Right atrium auricular region (tissue), 2 donors: Measurements from ENCODE around the gene TAMALIN. TPM values are rescaled to one million over a fixed set of nuclear protein-coding genes. Genes with fewer than 3 reads are reported as not detected.
A peak's percentile ranks its signal among the peaks of the same experiment; 100 is the strongest.

Experiments used
- DNase-seq: peaks from one replicate; pipeline ENCODE4 v3.0.0-alpha.2; 2019; ENCODE audit warnings: low spot score
- H3K27ac ChIP-seq, 2 donors: fragments of 200-600 bp; sonication (generic); 1 replicate in 1 of 2; 2 replicates in 1 of 2; pipeline ENCODE4 v1.5.1; 2016 to 2019
- H3K27me3 ChIP-seq, 2 donors: fragments of 200-600 bp; sonication (generic); one replicate each; pipeline versions ENCODE4 v1.5.1 to v1.6.0; 2017 to 2019
- H3K36me3 ChIP-seq: fragments of 200-600 bp; sonication (generic); one replicate; pipeline ENCODE4 v1.5.1; 2016
- H3K4me1 ChIP-seq, 2 donors: fragments of 200-600 bp; sonication (generic); one replicate each; pipeline versions ENCODE4 v1.5.1 to v1.6.0; 2017 to 2019
- H3K4me3 ChIP-seq, 2 donors: fragments of 200-600 bp; sonication (generic); 1 replicate in 1 of 2; 2 replicates in 1 of 2; pipeline ENCODE4 v1.5.1; 2017 to 2019; ENCODE audit warnings: mild to moderate bottlenecking in 1 of 2, moderate library complexity in 1 of 2
- H3K9me3 ChIP-seq, 2 donors: fragments of 200-600 bp; sonication (generic); one replicate each; pipeline ENCODE4 v1.5.1; 2019
- total RNA-seq, 2 donors: library from RNA; depleted of rRNA; stranded (reverse); fragments of >200 nt; gene quantifications; one replicate each; pipeline ENCODE4 v1.1.0, GENCODE V29; 2016
- TF ChIP-seq, protein P1 (sequence below), 2 donors: fragments of 200-600 bp; sonication (generic); IDR thresholded peaks; one replicate each; pipeline ENCODE4 v1.5.1; 2019; ENCODE audit warnings: antibody characterized with exemption in 2 of 2

TAMALIN gene
- total RNA-seq, 2 donors from 2014 or later, result 17.6 to 23.2 TPM

DNA sequence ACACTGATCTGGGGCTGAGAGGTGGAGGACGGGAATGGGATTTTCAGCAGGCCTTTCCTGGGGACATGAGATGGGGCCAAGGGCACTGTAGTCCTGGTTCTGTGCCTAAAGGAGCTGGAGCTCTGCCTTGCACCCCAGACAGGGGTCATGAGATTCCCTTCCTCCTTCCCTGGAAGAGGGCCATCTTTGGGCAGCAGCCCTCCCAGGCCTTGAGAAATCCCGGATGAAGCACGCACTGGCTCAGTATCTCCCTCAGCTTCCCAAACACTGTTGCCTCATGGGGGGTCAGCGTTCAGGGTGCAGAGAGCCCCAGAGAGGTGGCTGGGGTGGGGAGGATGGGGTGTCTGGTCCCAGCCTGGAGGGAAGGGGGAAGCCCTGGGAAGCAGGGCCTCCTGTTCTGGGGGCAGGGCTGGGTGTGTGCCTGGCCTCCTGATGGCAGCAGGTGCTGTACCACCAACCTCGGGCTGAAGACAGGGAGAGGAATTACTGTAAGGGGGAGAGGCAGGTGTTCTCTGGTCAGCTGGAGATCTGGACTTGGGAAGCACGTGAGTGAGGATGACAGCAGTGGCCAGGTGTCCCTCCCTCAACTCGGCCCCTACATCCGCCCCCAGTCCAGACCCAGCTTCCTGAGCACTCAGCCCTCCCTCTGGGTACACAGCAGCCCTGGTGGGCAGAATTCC is 36.1 kb downstream of the TAMALIN start:
- H3K4me1 ChIP-seq, result peaks cover 0 to 98% of the 10 kb centered on the region in 2 donors
- H3K4me3 ChIP-seq, result no peak overlapping the region
- no peak for DNase-seq

DNA sequence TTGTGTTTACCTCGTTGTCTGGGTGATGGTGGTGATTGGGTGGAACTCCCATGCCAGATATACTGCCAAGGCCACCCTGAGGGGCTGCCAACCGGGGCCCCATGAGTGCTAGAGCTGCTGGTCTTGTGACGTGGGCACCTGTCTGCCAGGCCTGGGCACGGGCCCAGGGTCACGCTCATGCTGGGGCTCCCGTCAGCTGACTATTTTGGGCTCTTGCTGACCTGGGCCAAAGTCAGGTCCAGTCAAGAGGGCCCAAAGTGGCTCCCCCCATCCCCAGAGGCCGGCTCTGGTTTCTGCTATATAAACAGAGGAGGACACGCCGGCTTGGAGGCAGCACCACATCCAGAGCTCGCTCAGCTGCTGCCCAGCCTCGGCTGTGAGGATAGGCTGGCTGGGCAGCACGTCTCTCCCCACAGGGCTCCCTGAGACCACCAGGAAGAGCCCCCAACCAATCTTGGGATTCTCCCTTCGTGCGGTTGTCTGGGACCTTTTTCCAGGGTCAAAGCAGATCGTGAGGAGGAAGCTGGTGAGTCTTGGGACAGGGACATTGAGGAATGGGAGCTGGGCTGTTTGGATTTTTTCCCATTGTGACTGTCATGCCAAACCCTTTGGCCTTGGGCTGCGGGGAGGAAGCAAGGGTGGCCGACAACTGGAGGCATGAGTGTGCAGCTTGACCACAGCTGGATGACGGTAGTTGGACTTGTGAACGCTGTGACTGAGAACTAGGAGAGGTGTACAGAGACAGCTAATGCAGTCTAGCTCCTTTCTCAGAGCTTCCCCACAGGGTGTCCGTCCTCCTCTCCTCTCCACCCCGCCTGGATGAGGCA is 36.9 kb downstream of the TAMALIN start:
- Histone ChIP-seq H3K9me3 (no peaks in the 10 kb centered on the region), H3K4me3 (peak overlapping the region; percentile 33 to 51), H3K4me1 (peaks cover 0 to 93% of the 10 kb centered on the region in 2 donors), H3K27me3 (no peaks in the 10 kb centered on the region), H3K27ac (peak overlapping the region; percentile 94 to 99), H3K36me3 (no peaks in the 10 kb centered on the region)
- DNase-seq, result no peak
- TF ChIP-seq, protein P1, sequence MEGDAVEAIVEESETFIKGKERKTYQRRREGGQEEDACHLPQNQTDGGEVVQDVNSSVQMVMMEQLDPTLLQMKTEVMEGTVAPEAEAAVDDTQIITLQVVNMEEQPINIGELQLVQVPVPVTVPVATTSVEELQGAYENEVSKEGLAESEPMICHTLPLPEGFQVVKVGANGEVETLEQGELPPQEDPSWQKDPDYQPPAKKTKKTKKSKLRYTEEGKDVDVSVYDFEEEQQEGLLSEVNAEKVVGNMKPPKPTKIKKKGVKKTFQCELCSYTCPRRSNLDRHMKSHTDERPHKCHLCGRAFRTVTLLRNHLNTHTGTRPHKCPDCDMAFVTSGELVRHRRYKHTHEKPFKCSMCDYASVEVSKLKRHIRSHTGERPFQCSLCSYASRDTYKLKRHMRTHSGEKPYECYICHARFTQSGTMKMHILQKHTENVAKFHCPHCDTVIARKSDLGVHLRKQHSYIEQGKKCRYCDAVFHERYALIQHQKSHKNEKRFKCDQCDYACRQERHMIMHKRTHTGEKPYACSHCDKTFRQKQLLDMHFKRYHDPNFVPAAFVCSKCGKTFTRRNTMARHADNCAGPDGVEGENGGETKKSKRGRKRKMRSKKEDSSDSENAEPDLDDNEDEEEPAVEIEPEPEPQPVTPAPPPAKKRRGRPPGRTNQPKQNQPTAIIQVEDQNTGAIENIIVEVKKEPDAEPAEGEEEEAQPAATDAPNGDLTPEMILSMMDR (IDR thresholded peaks at IDR 0.05), result no peak

More for the DNA sequence above, 36.1 kb downstream of the TAMALIN start:
- Histone ChIP-seq H3K27me3 (no peaks in the 10 kb centered on the region), H3K9me3 (no peaks in the 10 kb centered on the region), H3K36me3 (no peaks in the 10 kb centered on the region), H3K27ac (peak overlapping the region; percentile 94 to 99)
- TF ChIP-seq, protein P1 (IDR thresholded peaks at IDR 0.05), result no peak

DNA sequence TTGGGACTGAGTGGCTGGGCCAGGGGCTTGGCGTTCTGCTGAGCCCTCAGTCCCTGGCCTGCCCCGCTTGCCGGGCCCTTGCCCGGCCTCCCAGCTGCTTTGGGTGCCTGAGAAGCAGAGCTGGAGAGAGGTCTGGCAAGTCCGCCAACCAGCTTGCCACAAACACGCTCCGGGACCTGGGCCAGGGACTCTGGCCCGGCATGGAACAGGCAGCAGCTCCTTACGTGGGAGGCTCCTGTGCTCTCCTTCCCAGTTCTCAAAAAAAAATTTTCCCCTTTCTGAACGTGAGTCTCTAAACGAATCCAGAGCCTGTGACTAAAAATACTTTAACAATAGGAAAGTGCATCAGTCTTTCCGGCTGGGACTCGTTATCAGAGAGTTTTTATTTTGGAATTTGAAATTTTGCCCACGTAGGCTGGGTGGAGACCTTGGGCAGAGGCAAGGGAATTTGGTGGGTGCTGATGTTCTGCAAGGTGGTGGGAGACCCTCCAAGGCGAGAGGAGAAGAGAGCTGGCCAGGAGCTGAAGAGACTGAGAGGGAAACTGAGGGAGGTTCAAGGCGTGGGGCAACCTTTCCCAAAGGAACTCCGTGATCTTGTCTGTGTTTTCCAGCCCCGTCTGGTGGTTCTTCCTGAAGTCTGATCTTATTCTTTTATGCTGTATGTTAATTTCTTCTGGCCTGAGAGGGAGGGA is 37.7 kb downstream of the TAMALIN start:
- DNase-seq, result peak; percentile 94
- Histone ChIP-seq H3K4me1 (peaks cover 0 to 93% of the 10 kb centered on the region in 2 donors), H3K27me3 (no peaks in the 10 kb centered on the region), H3K4me3 (peak overlapping the region; percentile 33 to 51), H3K36me3 (no peaks in the 10 kb centered on the region), H3K9me3 (no peaks in the 10 kb centered on the region), H3K27ac (peak overlapping the region; percentile 94 to 99)
- TF ChIP-seq, protein P1 (IDR thresholded peaks at IDR 0.05), result no peak

DNA sequence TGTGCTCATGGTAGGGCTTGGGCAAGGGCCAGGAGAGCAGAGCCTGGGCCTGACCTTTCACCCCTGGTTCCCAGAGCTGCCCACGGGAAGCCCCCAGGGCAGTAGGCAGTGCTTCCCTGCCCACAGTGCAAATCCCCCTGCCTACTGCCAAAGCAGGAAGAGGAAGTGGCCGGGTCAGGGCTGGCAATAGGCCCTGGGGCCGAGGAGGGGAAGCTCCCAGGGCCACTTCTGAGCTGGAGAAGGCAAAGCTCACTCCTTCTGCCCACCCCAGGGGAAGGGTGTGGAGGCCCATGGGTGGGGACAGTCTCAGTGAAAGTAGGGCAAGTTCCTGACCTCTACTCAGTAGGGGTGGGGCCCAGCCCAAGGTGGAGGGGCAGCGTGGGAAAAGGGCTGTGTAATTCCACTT is 39.1 kb downstream of the TAMALIN start:
- DNase-seq, result no peak
- Histone ChIP-seq H3K27ac (peak overlapping the region; percentile 94 to 99), H3K4me1 (peaks cover 0 to 92% of the 10 kb centered on the region in 2 donors), H3K4me3 (peak overlapping the region in 1 of 2 donors; percentile 51), H3K9me3 (no peaks in the 10 kb centered on the region), H3K27me3 (no peaks in the 10 kb centered on the region), H3K36me3 (no peaks in the 10 kb centered on the region)
- TF ChIP-seq, protein P1 (IDR thresholded peaks at IDR 0.05), result no peak

DNA sequence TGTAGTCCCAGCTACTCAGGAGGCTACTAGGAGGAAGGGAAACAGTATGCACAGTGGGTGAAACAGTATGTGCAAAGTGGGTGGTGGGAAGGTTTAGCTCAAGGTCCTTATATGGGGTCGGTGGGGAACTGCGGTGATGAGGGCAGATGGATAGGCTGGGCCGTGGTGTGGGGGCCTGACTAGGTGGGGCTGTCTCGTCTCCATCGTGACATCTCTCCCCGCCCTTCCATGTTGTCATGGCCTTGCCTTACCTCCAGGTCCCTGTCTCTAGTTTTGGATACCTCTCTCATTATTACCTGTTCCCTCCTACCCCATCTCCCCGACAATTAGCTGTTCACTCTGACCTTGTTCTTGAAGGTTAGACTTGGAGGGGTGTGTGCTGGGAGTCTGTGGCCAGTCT is 40.1 kb downstream of the TAMALIN start:
- TF ChIP-seq, protein P1 (IDR thresholded peaks at IDR 0.05), result no peak
- H3K36me3 ChIP-seq, result no peaks in the 10 kb centered on the region
- DNase-seq, result no peak
- H3K27ac ChIP-seq, result peak overlapping the region; percentile 94 to 99
- no peaks in the 10 kb centered on the region for H3K9me3 ChIP-seq
- no peaks in the 10 kb centered on the region for H3K27me3 ChIP-seq
- no peak overlapping the region for H3K4me3 ChIP-seq
- peaks cover 0 to 86% of the 10 kb centered on the region in 2 donors for H3K4me1 ChIP-seq
